GM19328 (cell line): ENCODE results near the gene DNAAF6.
"Not testable (repeated sequence)": the region's sequence is repeated elsewhere in the genome, so short reads cannot be mapped to it uniquely, and the experiment has no call there.

Experiments
- ATAC-seq: cut with Tn5 transposase; IDR thresholded peaks from one replicate; pipeline ENCODE4 v1.9.1; 2021; ENCODE audit warnings: mild to moderate bottlenecking, moderate library complexity; ENCODE audit not compliant: unreplicated experiment

DNAAF6 gene

DNA sequence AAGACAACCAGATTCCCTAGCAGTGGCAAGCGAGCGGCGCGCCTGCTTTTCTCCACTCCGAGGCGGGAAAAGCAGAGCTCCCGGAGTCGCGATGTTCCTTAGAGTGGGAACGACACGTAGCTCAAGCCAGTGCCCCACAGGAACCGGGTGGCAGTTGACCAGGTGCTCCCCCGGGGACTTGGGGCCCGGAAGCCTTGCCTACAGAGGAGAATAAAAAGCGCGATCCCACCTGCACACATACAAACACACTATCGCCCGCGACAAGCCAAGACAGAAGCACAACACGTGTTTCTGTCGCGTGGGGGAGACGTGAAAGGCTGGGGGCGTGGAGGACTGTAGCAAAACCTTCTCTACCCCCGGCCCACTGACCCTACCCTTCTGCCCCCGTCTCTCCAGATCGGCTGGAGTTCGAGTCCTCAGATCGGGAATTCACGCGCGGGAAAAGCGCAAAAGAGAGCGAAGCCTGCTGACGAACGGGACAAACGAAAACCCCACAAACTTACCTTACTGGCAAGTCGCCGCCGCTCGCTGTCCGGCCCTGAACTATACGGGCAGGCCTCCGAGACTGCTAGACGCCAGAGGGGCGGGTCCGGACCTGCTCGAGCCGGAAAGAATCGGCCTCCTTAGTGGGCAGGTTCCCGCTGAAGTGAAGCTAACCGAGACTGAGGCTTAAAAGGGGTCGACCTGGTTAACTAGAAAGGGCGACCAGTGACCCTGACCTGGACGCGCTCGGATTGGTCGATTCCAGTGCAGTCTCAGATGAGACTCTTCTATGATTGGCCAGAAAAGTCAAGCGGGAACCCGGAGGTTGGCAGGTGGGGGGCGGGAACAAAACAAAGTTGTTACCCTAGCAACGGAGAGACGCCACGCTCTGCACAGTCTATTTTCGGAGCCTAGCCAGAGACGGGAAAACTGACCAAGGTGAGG, at the start of gene DNAAF6, which contains the start of gene NUP62CL:
Gene DNAAF6, plus strand, starts transcription at position 842 of the 927 bp plus-strand sequence. CDS start 6,265 bp downstream, outside the sequence.
Gene NUP62CL, minus strand, starts transcription at position 664 of the 927 bp plus-strand sequence. CDS start 31,287 bp downstream, outside the sequence.
- ATAC-seq = peak; percentile 96

DNA sequence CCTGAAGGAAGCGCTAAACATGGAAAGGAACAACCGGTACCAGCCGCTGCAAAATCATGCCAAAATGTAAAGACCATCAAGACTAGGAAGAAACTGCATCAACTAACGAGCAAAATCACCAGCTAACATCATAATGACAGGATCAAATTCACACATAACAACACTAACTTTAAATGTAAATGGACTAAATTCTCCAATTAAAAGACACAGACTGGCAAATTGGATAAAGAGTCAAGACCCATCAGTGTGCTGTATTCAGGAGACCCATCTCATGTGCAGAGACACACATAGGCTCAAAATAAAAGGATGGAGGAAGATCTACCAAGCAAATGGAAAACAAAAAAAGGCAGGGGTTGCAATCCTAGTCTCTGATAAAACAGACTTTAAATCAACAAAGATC, 48.8 kb upstream of the DNAAF6 start:
- not testable (repeated sequence) for ATAC-seq

DNA sequence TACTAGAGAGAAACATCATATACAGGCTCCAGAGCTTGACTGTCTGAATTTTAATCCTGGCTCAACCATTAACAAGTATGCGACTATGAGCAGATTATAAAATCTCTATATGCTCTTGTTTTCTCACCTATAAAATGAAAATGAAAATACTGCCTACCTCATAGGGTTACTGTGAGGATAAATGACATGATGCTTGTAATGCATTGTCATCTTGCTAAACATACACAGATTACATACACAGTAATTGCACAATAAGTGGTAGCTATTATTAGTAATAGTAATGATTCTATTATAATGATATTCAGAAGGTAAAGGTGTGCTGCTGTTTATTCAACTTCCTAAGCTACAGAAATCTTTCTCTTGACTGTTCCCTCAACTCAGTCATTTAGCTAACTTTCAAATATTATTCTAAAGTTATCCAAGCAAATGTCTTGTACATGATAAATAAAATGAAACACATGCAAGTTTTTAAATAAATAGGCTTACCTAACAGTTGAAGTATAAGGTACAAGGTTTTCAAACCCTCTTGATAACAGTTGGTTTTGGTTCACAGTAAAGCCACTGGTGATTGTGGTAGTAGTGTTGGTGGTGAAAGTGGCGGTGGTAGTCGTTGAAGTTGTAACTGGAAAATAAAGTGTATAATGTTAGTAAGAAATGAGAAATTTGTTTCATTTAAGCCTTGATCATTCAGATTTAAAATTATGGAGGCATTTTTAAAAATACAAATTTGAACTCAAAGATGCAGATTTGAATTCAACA, 39.1 kb upstream of the DNAAF6 start:
- no peak for ATAC-seq

DNA sequence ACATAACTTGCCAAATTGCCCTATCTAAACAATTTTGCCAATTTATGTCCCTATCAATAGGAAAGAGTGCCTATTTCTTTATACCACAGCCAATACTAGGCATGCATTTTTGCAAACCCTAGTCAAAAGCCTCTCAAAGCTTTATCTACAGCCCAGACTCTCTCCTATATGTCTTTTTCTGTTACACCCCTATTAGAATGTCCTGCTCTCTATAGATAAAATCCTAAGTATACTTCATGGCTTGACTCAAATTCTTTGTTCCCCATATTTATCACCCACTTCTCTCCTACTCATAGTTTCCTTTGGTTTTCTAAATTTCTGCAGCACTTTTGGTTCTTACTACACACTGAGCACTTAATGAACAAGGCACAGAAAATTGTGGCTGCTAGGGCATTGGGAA, 38.2 kb upstream of the DNAAF6 start:
- ATAC-seq = no peak

DNA sequence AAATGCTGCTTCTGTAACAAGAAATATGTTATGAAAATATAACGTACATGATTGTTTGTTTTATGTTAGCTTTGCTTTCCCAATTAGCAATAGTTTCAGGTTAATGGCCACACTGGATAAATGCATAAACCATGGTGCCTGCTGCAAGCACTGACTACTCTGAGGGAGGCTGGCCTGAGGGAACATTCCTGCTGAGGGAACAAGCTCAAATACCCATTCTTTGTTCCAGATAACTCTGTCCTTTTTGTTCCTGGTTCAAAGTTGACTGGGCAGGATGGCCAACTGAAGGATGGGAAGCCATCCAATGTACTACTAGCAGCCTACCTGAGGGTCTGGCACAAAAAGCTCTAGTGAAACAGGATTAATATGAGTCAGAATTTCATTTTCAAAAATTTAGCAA, 37.7 kb upstream of the DNAAF6 start:
- ATAC-seq = no peak

DNA sequence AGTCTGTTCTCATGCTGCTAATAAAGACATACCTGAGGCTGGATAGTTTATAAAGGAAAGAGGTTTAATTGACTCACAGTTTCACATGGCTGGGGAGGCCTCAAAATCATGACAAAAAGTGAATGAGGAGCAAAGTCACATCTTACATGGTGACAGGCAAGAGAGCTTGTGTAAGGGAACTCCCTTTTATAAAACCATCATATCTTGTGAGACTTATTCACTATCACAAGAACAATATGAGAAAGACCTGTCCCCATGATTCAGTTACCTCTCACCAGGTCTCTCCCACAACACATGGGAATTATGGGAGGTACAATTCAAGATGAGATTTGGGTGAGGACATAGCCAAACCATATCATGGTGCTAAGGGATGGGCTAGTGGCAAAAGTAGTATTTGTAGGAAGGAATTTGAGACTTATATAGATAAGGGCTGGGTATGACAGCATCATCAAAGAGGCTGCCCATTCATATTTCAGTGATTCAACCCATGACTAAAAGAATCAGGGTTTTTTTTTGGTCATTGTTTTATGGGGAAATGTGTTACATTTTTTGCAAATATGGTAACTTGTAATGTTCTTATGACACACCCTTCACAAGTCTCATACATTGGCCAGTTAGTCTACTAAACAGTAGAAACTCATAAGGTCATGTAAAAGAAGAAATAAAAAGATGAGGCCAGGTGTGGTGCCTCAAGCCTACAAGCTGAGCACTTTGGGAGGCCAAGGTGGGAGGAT, 34.9 kb upstream of the DNAAF6 start:
- no peak for ATAC-seq

DNA sequence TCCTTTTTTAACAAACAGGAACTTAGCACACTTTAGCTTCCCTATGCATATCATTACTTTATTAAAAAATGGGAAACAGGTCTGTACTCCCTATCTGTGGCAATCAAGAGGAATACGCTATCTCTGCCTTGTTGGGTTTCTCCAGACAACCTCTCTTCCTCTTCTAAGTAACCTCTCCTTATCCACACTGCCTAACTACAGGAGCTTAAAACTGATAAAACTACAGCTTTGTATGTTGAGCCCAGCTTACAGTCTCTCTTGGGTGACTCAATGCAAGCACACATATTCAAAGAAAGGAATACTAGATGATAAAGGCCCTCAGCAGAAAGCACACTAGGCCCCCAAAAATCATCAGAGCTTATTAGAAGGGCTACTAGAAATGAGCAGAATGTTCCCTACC, 9.1 kb upstream of the DNAAF6 start:
- ATAC-seq = no peak

DNA sequence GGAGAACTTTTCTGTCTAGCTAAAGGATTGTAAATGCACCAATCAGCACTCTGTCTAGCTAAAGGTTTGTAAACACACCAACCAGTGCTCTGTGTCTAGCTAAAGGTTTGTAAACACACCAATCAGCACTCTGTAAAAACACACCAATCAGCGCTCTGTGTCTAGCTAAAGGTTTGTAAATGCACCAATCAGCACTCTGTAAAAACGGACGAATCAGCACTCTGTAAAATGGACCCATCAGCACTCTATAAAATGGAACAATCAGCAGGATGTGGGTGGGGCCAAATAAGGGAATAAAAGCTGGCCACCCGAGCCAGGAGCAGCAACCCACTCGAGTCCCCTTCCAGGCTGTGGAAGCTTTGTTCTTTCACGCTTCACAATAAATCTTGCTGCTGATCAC, 8.3 kb upstream of the DNAAF6 start:
- not testable (repeated sequence) for ATAC-seq

DNA sequence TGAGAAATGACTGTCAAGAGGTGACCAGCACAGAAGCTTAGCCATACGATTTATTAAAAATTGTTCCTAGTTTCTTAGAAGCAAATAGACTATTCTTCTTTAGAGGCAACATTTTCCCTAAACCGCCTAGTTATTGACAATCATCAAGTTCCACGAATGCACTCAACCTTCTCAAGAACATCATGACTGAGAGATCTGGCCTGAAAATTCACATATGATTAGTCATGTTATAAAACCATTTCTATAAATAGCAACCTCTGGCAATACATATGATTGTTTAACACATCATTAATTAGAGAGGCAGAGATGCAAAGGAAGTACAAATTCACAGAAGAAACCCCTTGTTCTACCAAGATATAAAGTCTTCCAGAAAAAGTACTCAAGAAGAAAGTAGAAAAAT, 6.9 kb upstream of the DNAAF6 start:
- no peak for ATAC-seq

DNA sequence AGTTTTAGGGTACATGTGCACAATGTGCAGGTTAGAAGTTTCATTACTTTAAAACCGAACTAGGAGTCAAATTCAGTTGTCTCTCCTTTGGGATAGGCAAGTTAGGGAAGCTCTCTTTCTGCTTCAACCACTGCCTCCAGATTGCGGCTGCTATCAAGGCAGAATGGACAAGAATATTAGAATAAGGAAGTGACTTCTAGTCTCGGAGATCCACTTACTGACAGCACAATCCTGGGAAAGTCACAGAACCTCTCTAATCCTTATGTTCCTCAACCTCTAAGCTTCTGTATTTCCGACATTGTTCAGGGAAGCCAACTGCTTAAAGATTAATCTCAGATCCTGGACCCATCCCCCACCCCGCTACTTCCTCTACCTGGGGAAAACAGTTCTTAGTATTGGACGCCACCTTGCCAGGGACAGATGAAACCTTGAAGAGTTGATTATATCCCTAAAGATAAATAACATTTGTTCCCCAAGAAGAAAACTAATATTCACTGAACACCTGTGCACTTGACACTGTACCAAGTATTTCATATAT, 2.3 kb upstream of the DNAAF6 start:
- ATAC-seq = no peak

DNA sequence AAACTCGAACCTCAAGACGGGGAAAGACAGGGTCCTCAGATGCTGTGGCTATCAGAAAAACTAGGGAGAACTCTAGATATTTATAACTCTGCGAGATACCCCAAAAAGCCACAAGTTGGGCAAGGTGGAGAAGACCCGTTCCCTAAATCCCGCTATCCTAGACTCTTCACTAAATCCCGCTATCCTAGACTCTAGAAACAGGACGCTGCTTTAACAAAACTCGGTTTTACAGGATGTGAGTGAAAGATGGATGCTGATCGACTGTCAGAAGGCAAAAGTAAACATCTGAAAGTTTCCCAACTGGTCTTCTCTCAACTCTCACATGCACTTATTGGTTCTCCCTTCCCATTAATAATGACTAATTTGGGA, 270 bp downstream of the DNAAF6 start:
- ATAC-seq = no peak

DNA sequence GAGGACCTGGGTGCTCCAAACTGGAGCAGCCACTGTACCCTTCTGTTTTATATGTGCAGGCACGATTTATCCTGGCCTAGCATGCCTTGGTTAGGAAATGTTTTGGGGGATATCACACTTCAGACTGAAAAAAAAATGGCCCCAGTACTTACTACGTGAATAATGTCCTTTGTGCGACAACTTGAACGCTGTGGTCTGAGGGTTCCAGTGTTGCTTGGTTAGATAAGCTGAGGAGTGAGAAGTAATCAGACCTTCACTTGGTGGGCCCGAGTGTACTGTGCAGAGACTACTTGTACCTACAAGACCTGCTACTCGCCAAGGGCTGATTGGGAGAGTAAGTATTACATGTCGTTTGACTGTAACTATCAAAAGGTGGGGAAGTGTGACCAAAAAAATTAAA, 678 bp downstream of the DNAAF6 start:
- ATAC-seq = no peak

DNA sequence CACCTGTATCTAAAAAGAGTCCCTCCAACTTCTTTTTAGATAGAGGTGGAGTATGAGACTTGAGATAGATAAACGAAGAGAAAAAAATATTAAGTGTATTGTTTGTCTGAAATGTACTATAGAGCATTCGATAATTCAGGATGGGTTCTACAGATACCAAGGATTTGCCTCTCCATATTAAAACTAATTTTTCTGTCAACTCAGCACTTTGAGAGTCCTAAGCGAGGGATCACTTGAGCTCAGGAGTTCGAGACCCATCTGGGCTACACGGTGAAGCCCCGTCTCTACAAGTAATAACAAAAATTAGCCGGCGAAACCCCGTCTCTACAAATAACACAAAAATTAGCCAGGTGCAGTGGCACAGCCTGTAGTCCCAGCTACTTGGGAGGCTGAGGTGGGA, 1.5 kb downstream of the DNAAF6 start:
- ATAC-seq = no peak

DNA sequence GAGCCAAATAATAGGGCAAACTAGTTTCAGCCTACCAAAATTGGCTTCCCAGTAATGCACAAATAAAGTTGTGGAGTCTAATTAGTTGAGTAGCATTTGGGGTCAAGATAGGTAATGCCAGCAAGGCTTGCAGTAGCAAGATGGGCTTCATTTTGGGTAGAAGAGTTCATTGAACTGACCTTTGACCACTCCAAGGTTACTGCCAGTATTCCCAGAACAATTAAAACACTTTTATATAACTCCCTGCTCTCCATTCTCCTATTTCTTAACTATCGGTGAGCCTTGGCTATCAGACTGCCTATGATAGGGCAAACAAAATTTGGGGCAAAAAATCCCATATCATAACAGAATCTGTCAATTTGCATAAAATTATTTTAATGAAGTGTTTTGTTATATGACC, 7.1 kb downstream of the DNAAF6 start:
- no peak for ATAC-seq

DNA sequence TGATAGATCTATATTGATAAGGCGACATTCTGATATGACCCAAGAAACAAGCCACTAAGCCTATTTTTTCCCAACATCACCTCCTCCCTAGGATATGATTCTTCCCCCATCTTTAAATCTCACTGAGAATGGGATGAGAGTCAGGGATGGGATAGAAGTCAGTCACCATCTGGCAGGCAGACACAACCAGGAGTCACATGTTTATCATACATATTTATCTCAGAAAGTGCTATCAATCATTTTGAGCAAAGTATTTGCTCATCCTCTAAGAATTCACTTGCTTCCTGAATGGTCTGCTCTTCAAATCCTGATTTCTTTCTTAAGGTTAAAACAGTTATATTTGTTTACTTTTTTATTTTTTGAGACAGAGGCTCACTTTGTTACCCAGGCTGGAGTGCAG, 20.3 kb downstream of the DNAAF6 start:
- no peak for ATAC-seq

DNA sequence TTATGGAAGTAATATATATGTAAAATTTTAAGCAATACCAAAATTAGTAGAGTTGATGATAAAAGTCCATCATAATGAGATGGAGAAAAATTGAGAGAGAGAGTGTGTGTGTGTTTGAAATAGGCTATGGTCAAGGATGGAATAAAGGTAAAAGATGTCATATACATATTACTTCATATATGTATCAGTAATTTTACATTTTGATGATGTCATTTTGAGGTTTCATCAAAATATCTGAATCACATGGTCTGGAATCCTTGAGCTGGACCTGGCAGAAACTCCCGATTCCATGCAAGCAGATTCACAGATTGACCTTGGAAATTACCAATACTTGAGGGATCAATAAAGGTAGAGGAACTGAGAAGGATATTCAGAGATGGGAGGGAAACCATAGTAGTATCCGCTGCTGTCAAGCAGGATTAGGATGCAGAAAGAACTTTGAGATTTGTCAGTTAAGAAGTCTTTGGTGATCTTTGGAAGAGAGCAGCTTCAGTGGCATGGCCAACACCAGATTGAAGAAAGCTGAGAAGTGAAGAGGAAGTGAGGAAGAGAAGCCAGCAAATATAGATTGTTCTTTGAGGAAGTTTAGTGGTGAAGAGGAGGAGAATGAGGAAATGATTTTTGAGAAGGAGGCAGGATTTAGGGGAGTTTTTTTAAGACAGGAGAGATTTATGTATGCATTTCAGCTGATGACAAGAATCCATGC, 21.5 kb downstream of the DNAAF6 start:
- no peak for ATAC-seq

DNA sequence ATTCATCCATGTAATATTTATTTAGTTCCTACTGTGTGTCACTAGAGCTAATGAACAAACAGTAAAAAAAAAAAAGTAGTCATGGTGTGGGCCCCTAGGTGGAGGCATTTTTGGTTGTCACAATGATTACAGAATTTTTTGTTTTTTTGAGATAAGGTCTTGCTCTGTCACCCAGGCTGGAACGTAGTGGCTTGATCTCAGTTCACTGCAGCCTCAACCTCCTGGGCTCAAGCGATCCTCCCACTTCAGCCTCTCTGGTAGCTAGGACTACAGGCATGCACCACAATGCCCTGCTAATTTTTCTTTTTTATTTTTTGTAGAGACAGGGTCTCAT, 22.0 kb downstream of the DNAAF6 start:
- ATAC-seq = no peak

DNA sequence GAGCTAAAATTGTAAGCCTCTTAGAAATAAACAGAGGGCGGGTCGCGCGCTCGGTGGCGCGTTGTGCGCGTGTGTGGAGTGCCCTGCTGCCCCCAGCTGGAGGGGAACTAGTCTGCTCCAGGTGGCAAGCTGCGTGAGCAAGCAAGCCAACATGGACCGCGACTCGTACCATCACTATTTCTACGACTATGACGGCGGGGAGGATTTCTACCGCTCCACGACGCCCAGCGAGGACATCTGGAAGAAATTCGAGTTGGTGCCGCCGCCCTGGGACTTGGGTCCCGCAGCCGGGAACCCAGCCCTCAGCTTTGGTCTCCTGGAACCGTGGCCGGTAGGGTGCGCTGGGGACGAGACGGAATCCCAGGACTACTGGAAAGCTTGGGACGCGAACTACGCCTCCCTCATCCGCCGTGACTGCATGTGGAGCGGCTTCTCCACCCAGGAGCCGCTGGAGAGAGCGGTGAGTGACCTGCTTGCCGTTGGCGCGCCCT, 66.1 kb downstream of the DNAAF6 start:
- ATAC-seq = no peak

DNA sequence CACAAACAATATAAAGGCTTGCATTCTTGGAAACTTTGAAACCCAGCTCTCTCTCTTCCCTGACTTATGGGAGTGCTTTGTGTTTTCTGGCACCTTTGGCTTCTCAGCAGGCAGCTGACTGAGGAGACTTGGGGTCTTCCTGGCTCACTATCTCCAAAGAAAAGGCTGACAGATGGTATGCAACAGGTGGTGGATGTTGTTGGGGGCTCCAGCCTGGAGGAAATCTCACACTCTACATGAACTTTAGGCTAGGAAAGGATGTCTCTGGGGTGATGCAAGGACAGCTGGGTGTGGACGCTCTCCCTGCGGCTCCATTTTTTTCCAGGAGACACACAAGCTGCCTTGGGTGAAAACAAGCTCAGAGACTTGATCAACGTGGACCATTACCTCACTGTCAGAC, 67.4 kb downstream of the DNAAF6 start:
- no peak for ATAC-seq

DNA sequence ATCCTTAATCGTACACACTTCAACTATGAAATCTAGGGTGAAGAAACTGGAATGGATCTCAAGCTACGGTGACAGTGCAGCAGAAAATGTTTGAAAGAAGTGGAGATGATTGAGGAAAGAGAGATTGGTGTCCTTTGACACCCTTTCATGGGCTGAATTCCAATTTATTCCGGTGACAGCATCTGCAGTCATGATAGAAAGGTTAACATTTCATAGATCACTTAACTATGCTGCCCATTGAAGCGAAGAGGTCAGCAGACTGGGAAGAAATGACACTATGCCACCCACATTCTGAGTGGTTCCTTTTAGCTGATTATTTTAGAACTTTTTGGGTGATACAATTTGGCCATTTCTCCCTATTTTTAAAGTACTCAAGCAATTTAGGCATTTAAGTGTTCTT, 82.3 kb downstream of the DNAAF6 start:
- no peak for ATAC-seq
